ENCODE results near the gene TRIM14. TPM values are rescaled to one million over a fixed set of nuclear protein-coding genes. Genes with fewer than 3 reads are reported as not detected.
"Not testable (repeated sequence)": the region's sequence is repeated elsewhere in the genome, so short reads cannot be mapped to it uniquely, and the experiment has no call there.

The TRIM14 gene
- total and polyA plus RNA-seq, 5 donors: 1.2 to 8.1 (median 4.0) TPM

GRCh38 chr9:98091735-98092612 is 27.0 kb downstream of the TRIM14 start:
- ATAC-seq (no peak), DNase-seq (no peak)
- intact Hi-C loops (cut with DNase I): no loop called here
- Histone ChIP-seq H3K4me3 (ENCODE audit: low read length) (no peak overlapping the region), H3K9me3 (ENCODE audit: control insufficient read depth, low read length) (no peaks in the 10 kb centered on the region), H3K4me1 (ENCODE audit: control insufficient read depth, insufficient read depth, low read length) (peaks cover 2% of the 10 kb centered on the region), H3K27me3 (ENCODE audit: control insufficient read depth, insufficient read depth) (no peaks in the 10 kb centered on the region), H3K27ac (ENCODE audit: low read length) (no peak overlapping the region)
- 48% methylated on average over 17 of the region's 17 CpGs for WGBS

DNA sequence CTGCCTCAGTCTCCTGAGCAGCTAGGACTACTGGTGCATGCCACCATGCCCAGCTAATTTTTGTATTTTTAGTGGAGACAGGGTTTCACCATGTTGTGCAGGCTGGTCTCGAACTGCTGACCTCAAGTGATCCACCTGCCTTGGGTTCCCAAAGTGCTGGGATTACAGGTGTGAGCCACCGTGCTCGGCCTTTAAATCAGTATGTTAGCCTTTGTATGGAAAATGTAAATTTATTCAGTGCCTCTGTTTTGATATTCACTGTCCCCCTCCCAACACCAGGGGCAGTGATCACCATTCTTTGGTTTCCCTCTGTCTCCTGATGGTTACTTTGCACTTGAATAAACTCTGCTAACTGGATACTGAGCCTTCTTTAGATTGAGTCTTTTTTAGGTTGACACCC is 28.3 kb downstream of the TRIM14 start:
- WGBS: 76% methylated on average over 3 of the region's 3 CpGs
- ATAC-seq; H3K27ac ChIP-seq (ENCODE audit: low read length); H3K27me3 ChIP-seq (ENCODE audit: control insufficient read depth, insufficient read depth); H3K4me3 ChIP-seq (ENCODE audit: low read length); DNase-seq; H3K4me1 ChIP-seq (ENCODE audit: control insufficient read depth, insufficient read depth, low read length); intact Hi-C loops (cut with DNase I); H3K9me3 ChIP-seq (ENCODE audit: control insufficient read depth, low read length): not testable (repeated sequence)

- Histone ChIP-seq H3K27me3 (ENCODE audit: control insufficient read depth, insufficient read depth) (no peaks in the 10 kb centered on the region), H3K4me3 (ENCODE audit: low read length) (peak overlapping the region; percentile 2), H3K9me3 (ENCODE audit: control insufficient read depth, low read length) (no peaks in the 10 kb centered on the region), H3K27ac (ENCODE audit: low read length) (no peak overlapping the region), H3K4me1 (ENCODE audit: control insufficient read depth, insufficient read depth, low read length) (peaks cover 2% of the 10 kb centered on the region)
- intact Hi-C loops (cut with DNase I): no loop called here
- DNase-seq: peak; percentile 49 to 75 (median 73)
- peak; percentile 80 to 88 for ATAC-seq
- 18% methylated on average over 92 of the region's 92 CpGs for WGBS
Measured at GRCh38 chr9:98087420-98088354, 31.3 kb downstream of the TRIM14 start.

DNA sequence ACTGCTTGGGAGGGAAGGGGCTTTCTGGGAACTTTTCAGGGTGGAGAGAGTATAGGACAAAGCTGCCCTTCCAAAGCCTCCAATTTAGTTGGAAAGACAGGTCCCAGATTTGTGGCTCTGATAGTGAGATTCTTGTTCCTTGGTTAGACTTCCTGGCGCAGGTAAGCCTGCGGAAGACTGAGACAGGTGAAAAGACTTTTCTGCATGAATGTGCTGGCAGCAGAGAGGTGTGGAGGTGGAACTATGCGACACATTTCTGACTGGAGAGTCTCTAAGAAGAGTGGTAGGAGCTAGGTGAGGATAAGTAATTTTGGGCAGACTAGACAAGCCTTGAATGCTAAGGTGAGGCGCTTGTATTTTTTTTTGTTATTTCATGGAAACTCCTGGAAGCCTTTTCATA is 32.6 kb downstream of the TRIM14 start:
- no peak overlapping the region for H3K27ac ChIP-seq (ENCODE audit: low read length)
- no peaks in the 10 kb centered on the region for H3K27me3 ChIP-seq (ENCODE audit: control insufficient read depth, insufficient read depth)
- no peak for DNase-seq
- WGBS: 98% methylated on average over 4 of the region's 4 CpGs
- no peaks in the 10 kb centered on the region for H3K9me3 ChIP-seq (ENCODE audit: control insufficient read depth, low read length)
- no peak overlapping the region for H3K4me3 ChIP-seq (ENCODE audit: low read length)
- intact Hi-C loops (cut with DNase I): no loop called here
- ATAC-seq: no peak
- H3K4me1 ChIP-seq (ENCODE audit: control insufficient read depth, insufficient read depth, low read length): peaks cover 2% of the 10 kb centered on the region

DNA sequence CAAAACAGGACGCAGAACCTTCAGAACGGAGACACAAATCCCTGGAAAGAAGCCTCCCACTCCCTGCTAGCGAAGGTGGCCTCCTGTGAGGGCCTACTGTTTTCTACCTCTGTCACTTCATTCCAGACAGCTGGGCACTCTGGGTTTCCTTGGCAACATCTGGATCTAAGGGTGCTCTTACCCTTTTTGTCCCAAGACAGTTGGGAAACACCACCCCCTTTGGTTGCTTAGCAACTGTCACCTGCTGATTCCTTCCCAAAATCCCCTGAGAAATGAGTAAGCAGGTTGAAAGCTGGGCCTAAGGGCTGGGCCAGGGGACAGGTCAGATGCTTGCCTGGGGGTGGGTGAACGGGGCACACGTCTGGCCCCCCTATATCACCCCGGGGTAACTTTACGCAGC is 33.1 kb downstream of the TRIM14 start:
- DNase-seq: no peak
- 79% methylated on average over 7 of the region's 7 CpGs for WGBS
- no peaks in the 10 kb centered on the region for H3K9me3 ChIP-seq (ENCODE audit: control insufficient read depth, low read length)
- intact Hi-C loops (cut with DNase I): no loop called here
- H3K4me3 ChIP-seq (ENCODE audit: low read length): no peak overlapping the region
- no peak for ATAC-seq
- H3K4me1 ChIP-seq (ENCODE audit: control insufficient read depth, insufficient read depth, low read length): peaks cover 2% of the 10 kb centered on the region
- H3K27me3 ChIP-seq (ENCODE audit: control insufficient read depth, insufficient read depth): no peaks in the 10 kb centered on the region
- no peak overlapping the region for H3K27ac ChIP-seq (ENCODE audit: low read length)

GRCh38 chr9:98085058-98085457 is 34.0 kb downstream of the TRIM14 start:
- intact Hi-C loops (cut with DNase I): no loop called here
- ATAC-seq: no peak
- no peak overlapping the region for H3K27ac ChIP-seq (ENCODE audit: low read length)
- WGBS: 90% methylated on average over 4 of the region's 4 CpGs
- H3K4me3 ChIP-seq (ENCODE audit: low read length): no peak overlapping the region
- H3K27me3 ChIP-seq (ENCODE audit: control insufficient read depth, insufficient read depth): no peaks in the 10 kb centered on the region
- H3K4me1 ChIP-seq (ENCODE audit: control insufficient read depth, insufficient read depth, low read length): peaks cover 2% of the 10 kb centered on the region
- H3K9me3 ChIP-seq (ENCODE audit: control insufficient read depth, low read length): no peaks in the 10 kb centered on the region
- no peak for DNase-seq

- Histone ChIP-seq H3K27me3 (ENCODE audit: control insufficient read depth, insufficient read depth) (no peaks in the 10 kb centered on the region), H3K27ac (ENCODE audit: low read length) (no peak overlapping the region), H3K4me1 (ENCODE audit: control insufficient read depth, insufficient read depth, low read length) (peaks cover 2% of the 10 kb centered on the region), H3K9me3 (ENCODE audit: control insufficient read depth, low read length) (no peaks in the 10 kb centered on the region), H3K4me3 (ENCODE audit: low read length) (no peak overlapping the region)
- 59% methylated on average over 3 of the region's 3 CpGs for WGBS
- intact Hi-C loops (cut with DNase I): no loop called here
- DNase-seq (no peak), ATAC-seq (no peak)
Measured at GRCh38 chr9:98084396-98084795, 34.6 kb downstream of the TRIM14 start.

DNA sequence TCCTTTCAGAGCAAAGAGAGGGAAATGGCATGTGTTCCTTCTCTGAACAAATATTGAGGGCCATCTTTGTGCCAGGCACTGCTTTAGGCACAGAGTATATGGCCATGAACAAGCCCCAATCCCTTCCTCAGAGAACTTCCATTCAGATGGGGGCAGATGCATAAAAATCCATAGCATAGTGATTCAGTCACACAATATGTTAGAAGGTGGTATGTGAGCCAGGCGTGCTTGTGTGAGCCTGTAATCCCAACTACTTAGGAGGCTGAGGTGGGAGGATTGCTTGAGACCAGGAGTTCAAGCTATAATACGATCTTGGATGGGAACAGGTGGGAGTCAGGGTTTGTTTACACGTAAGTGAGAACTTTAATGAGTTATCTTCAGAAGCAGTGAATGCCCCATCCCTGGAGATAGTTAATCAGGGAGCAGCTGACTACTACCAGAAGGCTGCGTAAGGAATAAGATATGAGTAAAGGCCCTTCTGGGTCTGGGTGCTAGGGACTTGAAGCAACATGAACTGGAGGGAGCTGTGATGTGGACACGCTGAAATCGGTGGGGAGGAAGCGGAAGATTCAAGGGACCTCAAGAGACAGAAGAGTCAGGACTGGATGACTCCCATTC is 35.3 kb downstream of the TRIM14 start:
- H3K4me3 ChIP-seq (ENCODE audit: low read length): no peak overlapping the region
- WGBS: 94% methylated on average over 7 of the region's 7 CpGs
- ATAC-seq (no peak), DNase-seq (no peak)
- intact Hi-C loops (cut with DNase I): no loop called here
- H3K9me3 ChIP-seq (ENCODE audit: control insufficient read depth, low read length): no peaks in the 10 kb centered on the region
- H3K27ac ChIP-seq (ENCODE audit: low read length): no peak overlapping the region
- H3K4me1 ChIP-seq (ENCODE audit: control insufficient read depth, insufficient read depth, low read length): peaks cover 2% of the 10 kb centered on the region
- H3K27me3 ChIP-seq (ENCODE audit: control insufficient read depth, insufficient read depth): no peaks in the 10 kb centered on the region

- H3K4me3 ChIP-seq (ENCODE audit: low read length): no peak overlapping the region
- no peaks in the 10 kb centered on the region for H3K9me3 ChIP-seq (ENCODE audit: control insufficient read depth, low read length)
- no peak for DNase-seq
- no peak overlapping the region for H3K27ac ChIP-seq (ENCODE audit: low read length)
- H3K27me3 ChIP-seq (ENCODE audit: control insufficient read depth, insufficient read depth): no peaks in the 10 kb centered on the region
- intact Hi-C loops (cut with DNase I): no loop called here
- 95% methylated on average over 2 of the region's 2 CpGs for WGBS
- H3K4me1 ChIP-seq (ENCODE audit: control insufficient read depth, insufficient read depth, low read length): peaks cover 2% of the 10 kb centered on the region
- ATAC-seq: peak in 1 of 2 donors; percentile 38
Measured at GRCh38 chr9:98083061-98083501, 35.9 kb downstream of the TRIM14 start.

DNA sequence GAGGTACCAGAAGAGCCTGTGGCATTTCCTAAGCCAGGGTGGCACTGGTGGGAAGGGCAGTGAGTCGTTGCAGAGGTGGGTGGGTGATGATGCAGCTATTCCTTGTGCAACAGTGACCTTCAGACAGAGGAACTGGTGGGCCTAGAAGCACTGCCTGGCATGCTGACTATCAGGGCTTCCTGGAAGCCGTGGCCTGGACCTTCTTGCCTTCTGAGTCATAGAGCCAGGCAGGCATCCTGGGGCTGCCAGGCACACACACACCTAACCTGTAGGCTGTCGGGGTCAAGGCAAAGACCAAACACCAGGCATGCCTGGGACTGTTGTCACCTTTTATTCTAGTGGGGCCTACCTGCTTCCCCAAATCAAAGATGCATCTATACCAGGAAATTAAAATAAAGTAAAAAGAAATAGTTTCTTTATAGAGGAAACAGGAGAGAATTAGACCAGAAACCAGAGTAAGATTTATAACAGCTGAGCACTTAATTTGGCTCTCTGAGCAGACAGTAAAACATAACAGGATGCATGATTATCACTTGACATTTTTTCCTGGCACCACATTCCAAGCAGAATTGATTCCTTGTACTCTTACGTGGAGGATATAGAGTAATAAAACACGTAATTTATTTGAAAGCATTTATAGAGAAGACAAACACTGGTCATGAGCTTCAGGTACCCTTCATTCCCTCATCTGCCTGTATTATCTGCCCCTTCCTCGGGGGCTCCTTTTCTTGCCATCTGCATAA is 37.4 kb downstream of the TRIM14 start:
- no peak overlapping the region for H3K27ac ChIP-seq (ENCODE audit: low read length)
- no peaks in the 10 kb centered on the region for H3K9me3 ChIP-seq (ENCODE audit: control insufficient read depth, low read length)
- no peak for DNase-seq
- 72% methylated on average over 6 of the region's 6 CpGs for WGBS
- no peaks in the 10 kb centered on the region for H3K4me1 ChIP-seq (ENCODE audit: control insufficient read depth, insufficient read depth, low read length)
- no peak overlapping the region for H3K4me3 ChIP-seq (ENCODE audit: low read length)
- ATAC-seq: peak in 1 of 2 donors; percentile 35
- H3K27me3 ChIP-seq (ENCODE audit: control insufficient read depth, insufficient read depth): no peaks in the 10 kb centered on the region
- intact Hi-C loops (cut with DNase I): no loop called here
